Measurements from ENCODE around the gene RAD50.

RAD50 gene

GRCh38 chr5:132528021-132528420 lies 28.8 kb upstream of the RAD50 start:
- no peak overlapping the region for H3K23ac ChIP-seq (ENCODE audit: low read length in 2 of 2)
- no peak overlapping the region for H2AK5ac ChIP-seq (ENCODE audit: low read length, severe bottlenecking)
- H3K18ac ChIP-seq (ENCODE audit: low read depth in 1 of 2, low read length in 2 of 2), result no peak overlapping the region
- H2BK120ac ChIP-seq (ENCODE audit: low read depth, low read length), result no peak overlapping the region
- H3K4me2 ChIP-seq (ENCODE audit: low read length, poor library complexity, severe bottlenecking), result no peak overlapping the region
- WGBS, result 94% methylated on average over 2 of the region's 2 CpGs
- no peak overlapping the region for H3K4me3 ChIP-seq (ENCODE audit: insufficient read depth in 1 of 2, low read depth in 1 of 2, low read length in 2 of 2)
- H2BK15ac ChIP-seq (ENCODE audit: low read depth, poor library complexity, severe bottlenecking), result no peak overlapping the region
- H3K14ac ChIP-seq (ENCODE audit: low read length in 2 of 2), result no peak overlapping the region
- H3K4me1 ChIP-seq (ENCODE audit: control insufficient read depth, insufficient read depth, low read depth, low read length), result peaks cover 3% of the 10 kb centered on the region
- no peak overlapping the region for H3K4ac ChIP-seq (ENCODE audit: low read depth in 1 of 2, low read length in 2 of 2)
- H3K79me1 ChIP-seq (replicated peaks; ENCODE audit: low read length, poor library complexity, severe bottlenecking), result no peaks in the 10 kb centered on the region
- no peak for DNase-seq
- no peak overlapping the region for H4K8ac ChIP-seq (ENCODE audit: low read length)
- no peaks in the 10 kb centered on the region for H3K36me3 ChIP-seq (ENCODE audit: control insufficient read depth in 1 of 2, insufficient read depth in 2 of 2, low read depth in 1 of 2, low read length in 2 of 2)
- no peak overlapping the region for H2AFZ ChIP-seq (ENCODE audit: low read depth, low read length)
- H3K27me3 ChIP-seq (ENCODE audit: control insufficient read depth in 1 of 2, insufficient read depth in 1 of 2, low read length in 2 of 2), result peaks cover 4 to 21% of the 10 kb centered on the region in 2 experiments
- H4K91ac ChIP-seq (ENCODE audit: low read length), result no peak overlapping the region
- H2BK5ac ChIP-seq (ENCODE audit: low read depth, low read length, poor library complexity, severe bottlenecking), result no peak overlapping the region
- no peak overlapping the region for H3K9ac ChIP-seq (ENCODE audit: low read length)
- H3K27ac ChIP-seq (ENCODE audit: low read length, poor library complexity, severe bottlenecking), result no peak overlapping the region
- no peaks in the 10 kb centered on the region for H3K9me3 ChIP-seq (ENCODE audit: control insufficient read depth, low read length)
- no peak overlapping the region for H2BK12ac ChIP-seq (ENCODE audit: low read length in 2 of 2)

DNA sequence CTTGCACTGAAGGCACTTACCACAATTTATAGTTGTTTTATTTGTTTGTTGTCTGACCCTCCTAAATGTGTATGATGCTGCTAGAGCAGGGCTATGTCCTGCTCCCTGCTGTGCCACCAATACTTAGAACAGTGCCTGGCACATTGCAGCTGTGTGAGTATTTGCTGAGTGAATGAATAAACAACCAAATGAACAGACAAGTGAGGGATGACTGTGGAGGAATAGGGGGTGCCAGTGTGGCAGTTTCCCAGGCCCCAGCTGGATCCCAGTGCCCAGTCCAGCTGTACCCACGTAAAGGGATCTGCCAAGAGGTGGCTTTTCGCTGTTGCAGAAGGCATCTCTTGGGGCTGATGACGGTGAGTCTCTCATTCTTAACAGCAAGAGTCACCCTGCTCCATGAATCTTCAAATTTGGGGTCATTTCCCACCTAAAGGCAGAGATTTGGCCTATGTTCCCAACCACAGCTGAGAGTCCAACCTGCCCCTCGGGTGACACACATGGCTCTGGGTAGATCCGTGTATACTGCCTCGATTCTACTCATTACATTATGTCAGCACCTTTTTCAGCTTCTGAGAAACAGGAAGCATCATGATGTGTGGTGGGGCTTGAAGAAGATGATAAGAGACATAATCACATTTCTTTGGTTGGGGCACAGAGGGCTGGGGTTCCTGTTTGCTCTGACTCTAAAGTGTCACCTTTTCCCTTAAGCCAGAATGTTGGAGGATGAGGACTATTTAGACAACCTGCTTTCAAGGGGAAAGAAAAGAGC lies 27.7 kb upstream of the RAD50 start:
- no peak overlapping the region for H2AFZ ChIP-seq (ENCODE audit: low read depth, low read length)
- H4K91ac ChIP-seq (ENCODE audit: low read length), result no peak overlapping the region
- no peak overlapping the region for H3K14ac ChIP-seq (ENCODE audit: low read length in 2 of 2)
- H2BK12ac ChIP-seq (ENCODE audit: low read length in 2 of 2), result no peak overlapping the region
- H3K4me2 ChIP-seq (ENCODE audit: low read length, poor library complexity, severe bottlenecking), result no peak overlapping the region
- H3K4me3 ChIP-seq (ENCODE audit: insufficient read depth in 1 of 2, low read depth in 1 of 2, low read length in 2 of 2), result no peak overlapping the region
- no peak overlapping the region for H4K8ac ChIP-seq (ENCODE audit: low read length)
- 87% methylated on average over 3 of the region's 6 CpGs for whole genome bisulfite sequencing
- no peak overlapping the region for H3K27ac ChIP-seq (ENCODE audit: low read length, poor library complexity, severe bottlenecking)
- H2BK5ac ChIP-seq (ENCODE audit: low read depth, low read length, poor library complexity, severe bottlenecking), result no peak overlapping the region
- H3K4me1 ChIP-seq (ENCODE audit: control insufficient read depth, insufficient read depth, low read depth, low read length), result peaks cover 3% of the 10 kb centered on the region
- H2AK5ac ChIP-seq (ENCODE audit: low read length, severe bottlenecking), result no peak overlapping the region
- no peak overlapping the region for H3K9ac ChIP-seq (ENCODE audit: low read length)
- H3K18ac ChIP-seq (ENCODE audit: low read depth in 1 of 2, low read length in 2 of 2), result no peak overlapping the region
- H3K27me3 ChIP-seq (ENCODE audit: control insufficient read depth in 1 of 2, insufficient read depth in 1 of 2, low read length in 2 of 2), result peaks cover 4 to 21% of the 10 kb centered on the region in 2 experiments
- DNase-seq, result no peak
- no peaks in the 10 kb centered on the region for H3K9me3 ChIP-seq (ENCODE audit: control insufficient read depth, low read length)
- no peak overlapping the region for H2BK120ac ChIP-seq (ENCODE audit: low read depth, low read length)
- no peak overlapping the region for H2BK15ac ChIP-seq (ENCODE audit: low read depth, poor library complexity, severe bottlenecking)
- no peak overlapping the region for H3K23ac ChIP-seq (ENCODE audit: low read length in 2 of 2)
- H3K36me3 ChIP-seq (ENCODE audit: control insufficient read depth in 1 of 2, insufficient read depth in 2 of 2, low read depth in 1 of 2, low read length in 2 of 2), result no peaks in the 10 kb centered on the region
- no peak overlapping the region for H3K4ac ChIP-seq (ENCODE audit: low read depth in 1 of 2, low read length in 2 of 2)
- H3K79me1 ChIP-seq (replicated peaks; ENCODE audit: low read length, poor library complexity, severe bottlenecking), result no peaks in the 10 kb centered on the region

- Histone ChIP-seq H3K27ac (ENCODE audit: low read length, poor library complexity, severe bottlenecking) (no peak overlapping the region), H3K4me3 (ENCODE audit: insufficient read depth in 1 of 2, low read depth in 1 of 2, low read length in 2 of 2) (no peak overlapping the region), H3K4ac (ENCODE audit: low read depth in 1 of 2, low read length in 2 of 2) (no peak overlapping the region), H3K14ac (ENCODE audit: low read length in 2 of 2) (no peak overlapping the region), H3K79me1 (replicated peaks; ENCODE audit: low read length, poor library complexity, severe bottlenecking) (no peaks in the 10 kb centered on the region), H2BK15ac (ENCODE audit: low read depth, poor library complexity, severe bottlenecking) (no peak overlapping the region), H3K9me3 (ENCODE audit: control insufficient read depth, low read length) (no peaks in the 10 kb centered on the region), H2BK12ac (ENCODE audit: low read length in 2 of 2) (no peak overlapping the region), H2AK5ac (ENCODE audit: low read length, severe bottlenecking) (no peak overlapping the region), H4K8ac (ENCODE audit: low read length) (no peak overlapping the region), H2BK120ac (ENCODE audit: low read depth, low read length) (no peak overlapping the region), H3K18ac (ENCODE audit: low read depth in 1 of 2, low read length in 2 of 2) (no peak overlapping the region), H3K36me3 (ENCODE audit: control insufficient read depth in 1 of 2, insufficient read depth in 2 of 2, low read depth in 1 of 2, low read length in 2 of 2) (no peaks in the 10 kb centered on the region), H4K91ac (ENCODE audit: low read length) (no peak overlapping the region), H3K9ac (ENCODE audit: low read length) (no peak overlapping the region), H2AFZ (ENCODE audit: low read depth, low read length) (no peak overlapping the region), H3K27me3 (ENCODE audit: control insufficient read depth in 1 of 2, insufficient read depth in 1 of 2, low read length in 2 of 2) (peaks cover 10 to 35% of the 10 kb centered on the region in 2 experiments), H3K4me1 (ENCODE audit: control insufficient read depth, insufficient read depth, low read depth, low read length) (peaks cover 3% of the 10 kb centered on the region), H3K4me2 (ENCODE audit: low read length, poor library complexity, severe bottlenecking) (no peak overlapping the region), H2BK5ac (ENCODE audit: low read depth, low read length, poor library complexity, severe bottlenecking) (no peak overlapping the region), H3K23ac (ENCODE audit: low read length in 2 of 2) (no peak overlapping the region)
- no peak for DNase-seq
- WGBS, result 50% methylated on average over 1 of the region's 4 CpGs
Measured at GRCh38 chr5:132530946-132531345, 25.8 kb upstream of the RAD50 start.

DNA sequence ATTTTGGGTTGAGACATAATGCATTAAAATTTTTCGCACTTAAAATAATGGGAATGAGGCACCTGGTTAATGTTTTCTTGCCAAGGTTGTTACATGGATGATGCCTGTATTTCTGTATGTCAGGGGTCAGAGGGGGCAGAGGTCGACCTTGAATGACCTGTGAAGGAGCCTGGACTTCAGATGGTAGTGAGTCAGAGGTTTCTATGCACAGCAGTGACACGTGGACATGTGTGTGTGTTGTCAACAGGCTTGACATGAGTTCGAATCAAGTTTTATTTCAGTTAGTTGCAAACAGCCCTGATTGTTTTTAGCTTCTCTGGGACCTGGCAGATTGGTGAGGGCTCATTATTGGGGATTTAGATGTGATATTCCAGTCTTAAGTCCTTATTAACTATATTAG lies 17.1 kb upstream of the RAD50 start:
- no peak for DNase-seq
- Histone ChIP-seq H2BK120ac (ENCODE audit: low read depth, low read length) (no peak overlapping the region), H3K4me3 (ENCODE audit: insufficient read depth in 1 of 2, low read depth in 1 of 2, low read length in 2 of 2) (no peak overlapping the region), H2BK5ac (ENCODE audit: low read depth, low read length, poor library complexity, severe bottlenecking) (no peak overlapping the region), H3K36me3 (ENCODE audit: control insufficient read depth in 1 of 2, insufficient read depth in 2 of 2, low read depth in 1 of 2, low read length in 2 of 2) (no peaks in the 10 kb centered on the region), H3K9ac (ENCODE audit: low read length) (no peak overlapping the region), H3K4ac (ENCODE audit: low read depth in 1 of 2, low read length in 2 of 2) (no peak overlapping the region), H2BK15ac (ENCODE audit: low read depth, poor library complexity, severe bottlenecking) (no peak overlapping the region), H3K14ac (ENCODE audit: low read length in 2 of 2) (no peak overlapping the region), H3K9me3 (ENCODE audit: control insufficient read depth, low read length) (no peaks in the 10 kb centered on the region), H3K18ac (ENCODE audit: low read depth in 1 of 2, low read length in 2 of 2) (no peak overlapping the region), H3K27me3 (ENCODE audit: control insufficient read depth in 1 of 2, insufficient read depth in 1 of 2, low read length in 2 of 2) (peaks cover 18 to 20% of the 10 kb centered on the region in 2 experiments), H2AFZ (ENCODE audit: low read depth, low read length) (no peak overlapping the region), H3K79me1 (replicated peaks; ENCODE audit: low read length, poor library complexity, severe bottlenecking) (no peaks in the 10 kb centered on the region), H4K91ac (ENCODE audit: low read length) (no peak overlapping the region), H3K4me1 (ENCODE audit: control insufficient read depth, insufficient read depth, low read depth, low read length) (no peaks in the 10 kb centered on the region), H4K8ac (ENCODE audit: low read length) (no peak overlapping the region), H3K23ac (ENCODE audit: low read length in 2 of 2) (no peak overlapping the region), H3K4me2 (ENCODE audit: low read length, poor library complexity, severe bottlenecking) (no peak overlapping the region), H3K27ac (ENCODE audit: low read length, poor library complexity, severe bottlenecking) (no peak overlapping the region), H2AK5ac (ENCODE audit: low read length, severe bottlenecking) (no peak overlapping the region), H2BK12ac (ENCODE audit: low read length in 2 of 2) (no peak overlapping the region)
- WGBS, result 78% methylated on average over 4 of the region's 4 CpGs
